RWPE1 (cell line): ENCODE results near the gene PRR23E.

Experiments used
- CTCF ChIA-PET: fragments of 350-600 bp; sonication (Branson Sonifier 250); formaldehyde crosslinking; extraction: SDS; loops from one replicate; lab custom pipeline; 2021; lab: Yijun Ruan, JAX
- POLR2A ChIA-PET: fragments of 400-600 bp; formaldehyde crosslinking; extraction: SDS; loops from one replicate; lab custom pipeline; 2020; ENCODE audit warnings: antibody characterized with exemption; ENCODE audit not compliant: low non-redundant PET; lab: Yijun Ruan, JAX
- DNase-seq: peaks from one replicate; pipeline ENCODE4 v3.0.0; 2012; ENCODE audit warnings: low spot score
- H3K27ac ChIP-seq: fragments of 450-650 bp; 2 replicates; pipeline ENCODE4 v1.5.1; 2017
- CTCF ChIP-seq: fragments of 450-650 bp; conservative IDR thresholded peaks from 2 replicates; pipeline ENCODE4 v1.5.1; 2017; ENCODE audit warnings: low read depth, mild to moderate bottlenecking

PRR23E gene

GRCh38 chr3:127182848-127183714 lies 9.8 kb upstream of the PRR23E start:
- TF ChIP-seq CTCF, result no peak
- DNase-seq, result no peak
- ChIA-PET CTCF (interaction anchor here (0.5 to 0.6 kb wide), 2 partner anchors 11 to 146 kb away, joined by 3 to 4 read pairs; no protein-coding TSS in a partner anchor), POLR2A (no interaction called here)
- H3K27ac ChIP-seq, result no peak overlapping the region

- ChIA-PET CTCF (interaction anchor here (0.5 to 0.6 kb wide), 2 partner anchors 10 to 147 kb away, joined by 3 to 4 read pairs; no protein-coding TSS in a partner anchor), POLR2A (no interaction called here)
- no peak for TF ChIP-seq CTCF
- DNase-seq, result no peak
- no peak overlapping the region for H3K27ac ChIP-seq
Measured at GRCh38 chr3:127183931-127184869, 8.7 kb upstream of the PRR23E start.

- CTCF ChIA-PET, result no interaction called here
- H3K27ac ChIP-seq, result no peak overlapping the region
- POLR2A ChIA-PET, result no interaction called here
- no peak for DNase-seq
- TF ChIP-seq CTCF, result no peak
Measured at GRCh38 chr3:127184870-127185216, 8.1 kb upstream of the PRR23E start.

- POLR2A ChIA-PET, result no interaction called here
- CTCF ChIA-PET, result no interaction called here
- TF ChIP-seq CTCF, result no peak
- DNase-seq, result no peak
- H3K27ac ChIP-seq, result no peak overlapping the region
Measured at GRCh38 chr3:127185268-127185667, 7.7 kb upstream of the PRR23E start.

GRCh38 chr3:127185962-127186674 lies 6.8 kb upstream of the PRR23E start:
- no peak for TF ChIP-seq CTCF
- POLR2A ChIA-PET, result no interaction called here
- DNase-seq, result no peak
- no peak overlapping the region for H3K27ac ChIP-seq
- CTCF ChIA-PET, result no interaction called here

- POLR2A ChIA-PET, result no interaction called here
Measured at GRCh38 chr3:127187316-127187715, 5.6 kb upstream of the PRR23E start.

More at GRCh38 chr3:127187316-127187715, 5.6 kb upstream of the PRR23E start:
- no peak for TF ChIP-seq CTCF
- H3K27ac ChIP-seq, result no peak overlapping the region
- DNase-seq, result no peak
- CTCF ChIA-PET, result no interaction called here
